NCI-H2081 treated with DMSO at 0.1 percent for 48 hours (cell line): ENCODE measurements around the gene ULK4.
"Not testable (repeated sequence)": the region's sequence is repeated elsewhere in the genome, so short reads cannot be mapped to it uniquely, and the experiment has no call there.

Experiments used
- DNase-seq: peaks from one replicate; lab custom pipeline; 2025; lab: John Stamatoyannopoulos, UW

ULK4 gene

DNA sequence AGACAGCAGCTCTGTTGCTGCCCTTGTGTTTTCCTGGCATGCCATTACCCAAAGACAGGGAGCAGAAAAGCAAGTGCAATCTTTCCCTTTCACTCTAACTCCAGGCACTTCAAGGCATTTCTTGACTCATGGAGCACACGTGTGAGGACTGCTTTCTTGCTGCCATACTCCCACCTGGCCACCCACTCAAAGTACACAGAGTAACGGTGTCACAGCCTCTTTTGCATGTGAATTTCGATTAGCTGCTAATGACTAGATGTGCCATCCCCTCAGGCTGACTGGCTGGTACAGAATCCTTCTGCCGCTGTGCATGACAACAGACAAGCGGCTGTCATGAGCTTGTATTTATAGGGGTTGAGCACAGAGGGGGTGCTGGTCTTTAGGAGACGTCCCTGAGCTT lies 382.0 kb downstream of the ULK4 start:
- DNase-seq, result no peak

DNA sequence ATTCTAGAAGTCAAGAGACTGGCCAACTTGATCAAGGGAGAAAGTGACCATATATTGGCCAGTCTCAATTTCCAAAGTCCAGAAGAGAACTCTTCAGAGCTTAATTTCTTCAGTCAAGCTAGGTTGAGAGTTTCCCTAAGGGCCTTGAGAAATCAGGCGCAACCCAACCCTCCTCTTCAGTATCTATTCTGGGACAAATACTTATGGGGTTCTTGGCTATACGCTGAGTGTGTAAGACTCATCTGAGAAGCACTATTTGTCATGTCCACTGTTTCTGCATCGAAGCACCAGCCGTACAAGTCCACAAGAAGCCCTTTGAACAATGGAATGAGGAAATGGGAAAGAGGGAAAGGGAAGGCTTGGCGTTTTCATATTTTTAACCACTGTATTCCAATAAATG lies 383.1 kb downstream of the ULK4 start:
- no peak for DNase-seq

DNA sequence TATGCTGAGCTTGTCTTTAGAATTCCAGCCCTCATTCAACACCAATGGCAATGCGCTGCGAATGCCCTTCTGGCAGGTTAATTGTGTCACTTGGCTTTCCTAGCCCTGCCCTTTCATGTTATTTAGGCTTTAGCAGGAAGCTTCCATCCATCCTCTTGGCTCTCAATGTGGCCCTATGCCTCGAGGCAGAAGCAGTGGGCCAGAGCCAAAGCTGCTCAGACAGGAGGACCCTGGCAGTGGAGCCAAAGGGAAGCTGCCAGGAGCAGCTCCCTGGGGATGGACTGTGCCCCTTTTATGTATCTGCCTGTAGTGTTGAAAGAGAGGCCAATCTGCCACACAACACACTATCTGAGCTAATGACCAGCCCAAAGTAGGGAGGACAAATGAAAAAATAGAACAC lies 386.2 kb downstream of the ULK4 start:
- DNase-seq, result no peak

DNA sequence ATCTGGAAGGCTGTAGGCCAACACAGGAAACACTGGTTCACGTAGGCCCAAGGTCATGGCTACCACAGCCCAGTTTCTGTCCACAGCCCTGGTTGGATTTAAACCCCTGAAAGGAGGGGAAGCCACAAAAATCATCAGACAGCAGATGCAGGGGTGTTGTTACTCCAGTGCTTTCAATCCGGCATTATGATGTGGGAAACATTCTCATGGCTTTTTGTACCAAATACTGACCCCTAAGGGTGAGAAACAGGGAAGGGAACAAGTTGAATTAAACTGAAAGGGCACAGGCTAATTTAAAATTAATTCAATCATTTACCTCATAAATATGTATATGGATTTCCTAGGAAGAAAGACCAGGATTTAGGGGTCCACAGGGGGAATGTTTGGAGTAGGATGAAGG lies 387.0 kb downstream of the ULK4 start:
- DNase-seq, result no peak

DNA sequence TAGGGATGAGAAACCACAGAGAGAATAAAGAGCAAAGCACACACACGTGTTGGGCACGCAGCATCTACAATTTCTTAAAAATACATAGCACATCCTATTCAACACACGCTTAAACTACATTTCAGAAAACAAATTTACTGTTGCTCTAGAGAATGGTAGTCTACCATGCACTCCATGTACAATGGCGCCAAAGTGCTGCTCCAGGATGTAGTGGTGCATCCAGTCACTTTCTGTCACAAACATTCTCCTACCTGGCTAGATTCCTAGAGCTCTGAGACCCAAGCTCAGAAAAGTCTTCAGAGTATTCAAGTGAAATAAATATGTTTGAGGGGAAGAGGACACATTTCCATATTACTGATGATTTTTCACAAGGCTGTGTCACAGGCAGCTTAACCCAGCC lies 388.3 kb downstream of the ULK4 start:
- no peak for DNase-seq

DNA sequence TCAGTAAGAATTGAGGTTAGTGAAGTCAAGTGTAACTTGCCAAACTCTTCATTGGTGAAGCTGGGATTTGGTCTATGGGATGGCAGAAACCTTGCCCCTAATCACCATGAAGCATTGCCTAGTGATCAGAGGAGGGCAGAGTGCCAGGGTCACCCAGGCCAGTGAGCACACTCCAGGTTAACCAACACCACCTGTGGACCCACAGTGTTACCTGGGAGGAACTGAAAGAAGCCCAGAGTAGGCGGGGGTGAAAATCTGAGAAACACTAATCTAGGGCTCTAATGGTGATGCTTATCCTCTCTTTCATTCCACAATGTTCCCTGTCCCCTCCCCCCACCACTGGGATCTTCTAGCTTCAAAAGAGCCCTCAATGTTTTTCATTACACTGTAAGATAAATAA lies 389.8 kb downstream of the ULK4 start:
- DNase-seq, result no peak

DNA sequence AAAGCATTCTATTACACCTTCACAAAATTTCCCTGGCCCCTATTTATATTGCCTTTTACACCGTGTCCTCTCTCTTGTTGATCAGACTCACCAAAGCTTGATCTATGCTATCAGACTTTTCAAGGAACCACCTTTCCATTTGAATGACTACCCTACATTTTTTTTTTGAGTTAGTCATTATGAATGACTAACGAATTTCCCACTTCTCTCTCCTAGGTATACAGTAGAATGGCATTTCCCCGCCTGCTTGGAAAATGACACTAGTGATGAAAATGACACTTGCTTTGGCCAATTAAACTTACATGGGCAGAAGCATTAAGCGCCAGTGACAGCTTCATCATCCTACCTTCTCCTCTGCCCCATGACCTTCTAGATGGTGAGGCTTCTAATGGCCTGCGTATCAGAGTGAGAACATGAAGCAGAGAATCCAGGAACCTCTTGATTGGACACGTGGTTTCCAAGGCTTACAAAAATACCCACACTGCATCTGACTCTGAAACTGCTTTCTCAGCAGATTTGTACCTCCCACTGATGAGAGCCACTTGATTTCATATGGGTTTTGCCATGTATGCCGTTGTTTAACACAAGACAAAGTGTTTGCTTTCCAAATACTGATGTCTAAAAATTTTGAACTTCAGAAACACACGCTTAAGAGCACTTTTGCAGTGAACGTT lies 392.1 kb downstream of the ULK4 start:
- DNase-seq, result no peak

DNA sequence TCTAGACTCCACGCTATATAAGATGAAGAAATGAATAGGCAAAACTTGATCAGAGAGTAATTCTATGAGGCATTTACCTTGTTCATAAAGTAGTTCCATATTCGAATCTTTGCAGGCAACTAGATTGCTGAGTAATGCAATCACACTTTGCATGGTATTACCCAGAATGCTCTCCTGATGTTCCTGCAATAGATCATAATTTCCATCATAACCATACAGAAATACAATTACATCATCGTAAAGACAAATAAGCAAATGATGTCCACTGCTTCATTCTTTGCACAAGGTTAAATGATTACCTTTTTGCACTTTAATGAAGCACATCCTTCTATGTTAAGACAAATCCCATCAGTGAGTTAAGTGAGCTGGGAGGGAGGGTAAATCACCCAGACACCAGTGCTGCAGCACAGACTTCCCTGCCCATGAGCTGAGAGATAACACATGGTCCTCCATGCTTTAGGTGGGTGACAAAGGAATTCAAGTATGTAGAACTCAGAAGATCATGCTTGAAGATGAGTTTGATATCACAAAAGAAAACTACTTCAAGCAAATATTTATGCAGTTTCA lies 395.9 kb downstream of the ULK4 start:
- no peak for DNase-seq

DNA sequence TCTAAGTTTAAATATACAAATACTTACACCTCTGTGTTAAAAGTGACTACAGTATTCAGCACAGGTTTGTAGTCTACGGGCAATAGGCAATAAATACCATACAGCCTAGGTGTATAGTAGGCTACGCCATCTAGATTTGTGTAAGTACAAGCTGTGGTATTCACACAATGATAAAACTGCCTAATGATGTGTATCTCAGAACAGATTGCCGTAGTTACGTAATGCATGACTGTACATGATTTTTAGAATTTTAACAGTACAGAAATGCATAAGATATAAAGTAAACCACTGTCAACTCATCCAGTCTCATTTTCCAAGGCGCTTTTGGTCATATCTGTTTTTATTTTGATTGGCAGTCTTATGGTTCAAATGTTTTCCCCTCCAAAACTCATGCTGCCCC lies 396.9 kb downstream of the ULK4 start:
- no peak for DNase-seq

DNA sequence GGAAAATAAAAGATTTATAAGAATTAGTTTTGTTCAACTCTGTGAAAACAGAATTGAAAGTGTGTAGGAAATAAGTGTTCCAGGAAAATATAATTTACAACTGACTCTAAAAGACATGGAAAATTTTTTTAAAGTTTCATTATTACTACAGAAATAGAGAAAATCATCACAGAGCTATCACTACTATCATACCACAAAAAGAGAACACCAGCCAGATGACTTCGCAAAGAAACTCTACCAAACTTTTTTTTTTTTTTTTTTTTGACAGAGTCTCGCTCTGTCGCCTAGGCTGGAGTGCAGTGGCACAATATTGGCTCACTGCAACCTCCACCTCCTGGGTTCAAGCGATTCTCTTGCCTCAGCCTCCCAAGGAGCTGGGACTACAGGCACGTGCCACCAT lies 405.7 kb downstream of the ULK4 start:
- not testable (repeated sequence) for DNase-seq

DNA sequence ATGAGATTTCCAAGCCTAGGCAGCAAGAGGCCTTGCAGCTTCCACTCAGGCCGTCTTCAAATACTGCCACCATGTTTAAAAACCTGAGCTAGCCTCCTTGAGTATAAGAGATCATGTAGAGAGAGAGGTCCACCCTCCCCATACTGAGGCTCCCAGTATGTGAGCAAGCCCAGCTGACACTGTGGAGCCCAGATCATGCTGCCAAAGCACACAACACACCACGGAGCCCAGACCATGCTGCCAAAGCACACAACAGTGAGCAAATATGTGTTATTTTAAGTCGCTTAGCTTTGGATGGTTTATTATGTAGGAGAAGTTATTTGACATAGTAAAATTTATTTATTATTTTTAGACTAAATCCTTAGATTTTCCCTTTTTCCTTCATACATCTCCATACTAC lies 428.9 kb downstream of the ULK4 start:
- DNase-seq, result no peak

DNA sequence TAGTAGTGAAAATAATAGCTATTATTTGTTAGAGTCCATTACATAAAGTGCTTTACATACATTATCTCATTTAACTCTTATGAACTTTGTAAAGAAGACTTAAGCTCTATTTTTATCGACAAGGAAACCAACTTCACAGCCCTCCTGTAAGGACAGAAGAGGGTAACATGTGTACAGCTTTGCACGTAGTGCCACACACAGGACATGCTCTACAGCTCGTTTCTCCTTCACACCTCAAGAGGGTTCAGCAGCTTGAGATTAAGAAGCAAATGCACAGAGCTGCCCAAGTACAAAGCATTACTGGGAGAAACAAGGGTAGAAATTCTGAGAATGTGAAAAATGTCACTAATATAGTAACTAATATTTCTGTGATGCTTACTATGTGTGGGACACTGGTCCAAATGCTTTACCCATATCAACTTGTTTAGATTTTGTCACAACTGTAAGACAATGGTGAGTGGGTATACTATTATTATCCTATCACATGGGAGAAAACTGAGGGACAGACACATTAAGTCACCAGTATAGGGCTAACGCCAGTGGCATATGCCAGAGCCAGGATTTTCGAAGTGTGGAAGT lies 434.8 kb downstream of the ULK4 start:
- no peak for DNase-seq

DNA sequence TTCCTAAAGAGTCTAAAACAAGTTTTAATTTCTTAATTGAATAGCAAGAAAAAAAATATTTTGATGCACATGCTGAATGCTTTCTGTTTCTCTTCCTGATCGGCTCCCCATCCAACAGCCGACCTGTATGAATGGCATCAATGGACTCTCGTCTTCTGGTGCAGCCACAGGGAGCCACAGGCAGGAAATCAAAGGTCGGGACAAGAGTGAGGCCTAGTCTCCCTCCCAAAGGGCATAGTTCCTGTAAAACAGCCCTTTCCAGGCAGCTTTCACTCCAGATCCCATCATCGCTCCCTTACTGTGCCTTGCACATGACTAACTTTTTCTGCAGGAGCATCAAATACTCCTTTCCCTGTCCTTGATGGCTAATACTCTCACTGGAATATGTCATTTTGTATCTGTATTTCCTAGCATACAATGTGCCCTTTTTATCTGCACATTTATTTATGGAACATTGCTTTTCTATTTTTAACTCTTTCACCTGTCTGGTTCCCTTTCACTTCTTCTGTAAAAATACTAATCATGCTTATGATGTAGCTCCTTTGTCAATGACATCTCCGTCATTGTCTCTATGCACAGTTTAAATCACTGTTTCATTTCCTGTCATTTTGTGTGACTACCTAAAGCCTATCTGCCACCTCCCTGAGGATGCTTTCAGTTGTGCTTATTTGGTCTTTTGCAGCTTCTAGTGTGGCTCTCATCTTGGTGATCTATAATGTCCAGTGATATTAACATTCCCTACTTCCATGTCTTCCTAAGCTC lies 436.4 kb downstream of the ULK4 start:
- no peak for DNase-seq

DNA sequence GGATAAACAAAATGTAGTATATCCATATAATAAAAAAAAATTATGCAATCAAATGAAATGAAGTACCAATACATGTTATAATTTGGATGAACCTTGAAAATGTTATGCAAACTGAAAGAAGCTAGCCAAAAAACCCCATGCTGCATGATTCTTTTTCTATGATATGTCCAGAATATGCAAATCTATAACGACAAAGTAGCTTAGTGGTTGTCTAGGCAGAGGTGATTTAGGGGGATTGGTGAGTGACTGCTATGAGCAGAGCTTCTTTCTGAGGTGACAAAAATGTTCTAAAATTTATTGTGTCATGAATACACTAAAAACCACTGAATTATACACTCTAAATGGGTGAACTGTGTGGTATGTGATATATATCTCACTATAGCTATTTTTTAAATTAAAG lies 438.0 kb downstream of the ULK4 start:
- DNase-seq, result no peak

DNA sequence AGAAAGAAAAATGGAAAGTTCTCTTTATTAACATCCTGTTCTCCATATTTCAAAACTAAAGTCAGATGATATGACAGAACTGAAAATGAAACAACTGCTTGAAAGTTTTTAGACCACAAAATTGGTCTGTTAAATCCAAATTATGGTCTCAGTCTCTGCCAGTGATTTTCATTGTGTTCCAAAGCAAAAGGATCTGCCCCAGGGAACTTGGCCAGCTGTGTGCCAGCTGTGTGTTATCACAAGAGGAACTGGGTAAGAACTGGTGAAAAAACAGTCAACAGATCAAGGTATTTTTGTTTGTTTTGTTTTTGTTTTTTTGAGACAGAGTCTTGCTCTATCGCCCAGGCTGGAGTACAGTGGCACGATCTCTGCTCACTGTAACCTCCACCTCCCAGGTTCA lies 439.3 kb downstream of the ULK4 start:
- DNase-seq, result no peak

DNA sequence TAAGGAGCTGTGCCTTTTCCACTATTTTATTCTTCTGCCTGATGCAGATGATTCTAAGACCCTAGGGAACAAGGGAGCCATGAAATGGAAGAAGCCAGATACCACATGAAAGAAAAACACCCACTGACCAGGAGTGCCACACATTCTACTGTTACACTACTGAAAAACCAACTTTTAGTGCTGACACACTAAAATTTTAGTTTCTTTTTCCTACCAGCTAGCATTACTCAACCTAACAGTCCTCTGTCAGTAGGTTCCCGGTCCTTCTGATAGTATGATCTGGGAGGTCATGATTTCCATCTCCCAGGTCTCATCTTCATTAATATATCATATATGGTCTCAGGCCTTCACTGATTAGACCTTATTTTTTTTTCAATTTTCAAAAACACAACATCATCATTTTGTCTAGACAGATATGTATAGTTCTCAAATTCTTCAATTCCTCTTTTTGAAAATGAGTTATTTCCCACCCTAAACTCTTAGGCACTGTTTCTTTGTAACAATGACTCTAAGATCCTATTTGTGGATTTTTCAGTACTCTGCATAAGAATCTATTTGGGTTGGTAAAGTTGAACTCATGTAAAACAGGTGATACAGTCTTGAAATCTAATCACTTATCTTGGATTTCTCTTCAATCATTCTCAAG lies 440.8 kb downstream of the ULK4 start:
- DNase-seq, result no peak

DNA sequence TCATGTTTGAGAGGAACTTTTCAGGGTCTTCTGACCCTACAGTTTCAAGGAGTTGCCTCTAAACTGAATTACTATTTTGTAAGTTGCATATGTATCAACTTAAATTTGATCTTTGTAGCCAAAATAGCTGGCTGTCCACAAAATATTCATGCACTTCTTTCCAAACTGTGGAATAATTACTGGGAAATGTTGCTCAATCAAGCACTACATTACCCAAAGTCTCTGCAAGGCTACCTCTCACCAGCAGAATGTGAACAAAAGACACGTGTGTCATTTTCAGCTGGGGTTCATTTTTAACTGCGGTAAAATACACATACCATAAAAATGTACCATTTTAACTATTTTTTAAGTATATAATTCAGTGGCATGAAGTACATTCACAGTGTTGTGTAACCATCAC lies 442.2 kb downstream of the ULK4 start:
- DNase-seq, result no peak

DNA sequence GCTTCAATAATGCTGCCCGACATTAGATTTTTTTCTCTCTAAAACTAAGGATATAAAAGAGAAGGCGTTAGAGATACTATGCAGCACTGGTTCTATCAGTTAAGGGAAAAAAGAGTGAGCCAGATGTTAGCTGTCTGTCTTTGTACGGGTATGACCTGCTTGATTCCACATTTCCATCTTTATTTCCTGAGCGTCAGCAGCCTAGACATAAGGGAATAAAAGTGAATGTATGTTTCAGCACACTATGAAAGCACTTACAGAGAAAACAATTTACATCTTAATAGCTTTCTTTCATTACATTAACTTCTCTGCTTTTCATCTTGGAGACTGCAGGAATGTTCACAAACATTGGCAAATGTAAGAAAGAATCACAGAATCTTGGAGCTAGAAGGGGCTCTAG lies 443.3 kb downstream of the ULK4 start:
- DNase-seq, result no peak

DNA sequence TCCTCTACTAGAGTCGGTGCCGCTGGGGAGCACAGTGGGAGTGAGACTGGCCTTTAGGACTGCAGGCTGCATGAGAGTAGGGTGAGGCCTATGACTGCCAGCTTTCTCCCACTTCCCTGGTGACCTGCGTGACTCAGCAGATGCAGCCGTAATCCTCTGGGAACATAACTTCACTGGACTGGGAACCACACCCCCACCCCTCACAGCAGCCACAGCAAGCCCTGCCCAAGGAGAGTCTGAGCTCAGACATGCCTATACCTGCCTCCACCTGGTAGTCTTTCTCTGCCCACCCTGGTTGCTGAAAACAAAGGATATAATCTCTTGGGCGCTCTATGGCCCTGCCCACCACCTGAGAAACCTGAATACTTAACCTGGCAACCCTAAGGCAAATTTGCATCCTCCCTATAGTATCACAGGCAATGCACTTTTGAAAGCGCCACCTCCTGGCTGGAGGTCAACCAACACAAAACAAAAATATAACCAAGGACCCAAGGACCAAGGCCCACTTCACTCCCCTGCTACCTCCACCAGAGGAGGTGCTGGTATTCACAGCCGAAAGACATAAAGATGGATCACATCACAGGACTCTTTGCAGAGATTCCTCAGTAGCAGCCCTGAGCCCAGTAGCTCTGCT lies 453.7 kb downstream of the ULK4 start:
- no peak for DNase-seq

DNA sequence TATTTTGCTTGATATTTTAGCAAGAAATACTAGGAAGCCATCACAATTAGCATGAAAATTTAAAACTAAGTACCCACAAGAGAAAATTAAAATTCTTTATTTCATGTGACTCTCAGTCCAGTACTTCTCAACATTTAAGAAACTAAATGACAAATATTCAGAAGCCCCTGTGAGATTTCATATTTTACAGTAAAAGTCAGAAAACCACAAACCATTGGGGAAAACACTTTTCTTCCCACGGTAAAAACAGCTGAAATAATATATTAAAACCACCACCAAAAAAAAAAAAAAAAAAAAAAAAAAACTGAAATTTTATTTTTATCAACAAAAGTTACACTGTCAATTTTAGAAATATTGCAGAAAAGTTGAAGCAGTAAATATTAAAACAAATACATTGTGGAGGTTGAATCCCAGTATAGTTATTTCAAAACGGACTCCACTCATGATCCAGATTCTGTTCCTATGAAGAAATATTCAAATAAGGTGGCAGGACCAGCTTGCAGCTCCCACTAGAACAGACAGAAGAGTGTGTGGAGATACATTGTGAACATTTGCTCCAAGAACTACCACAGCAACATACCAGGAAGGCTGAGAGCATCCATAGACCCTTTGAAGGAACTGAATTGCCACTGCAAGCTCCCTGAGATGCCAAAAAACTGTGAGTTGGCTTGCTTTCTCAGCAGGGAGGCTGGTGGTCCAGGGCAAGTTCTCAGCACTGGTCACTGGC lies 454.4 kb downstream of the ULK4 start:
- DNase-seq, result no peak

DNA sequence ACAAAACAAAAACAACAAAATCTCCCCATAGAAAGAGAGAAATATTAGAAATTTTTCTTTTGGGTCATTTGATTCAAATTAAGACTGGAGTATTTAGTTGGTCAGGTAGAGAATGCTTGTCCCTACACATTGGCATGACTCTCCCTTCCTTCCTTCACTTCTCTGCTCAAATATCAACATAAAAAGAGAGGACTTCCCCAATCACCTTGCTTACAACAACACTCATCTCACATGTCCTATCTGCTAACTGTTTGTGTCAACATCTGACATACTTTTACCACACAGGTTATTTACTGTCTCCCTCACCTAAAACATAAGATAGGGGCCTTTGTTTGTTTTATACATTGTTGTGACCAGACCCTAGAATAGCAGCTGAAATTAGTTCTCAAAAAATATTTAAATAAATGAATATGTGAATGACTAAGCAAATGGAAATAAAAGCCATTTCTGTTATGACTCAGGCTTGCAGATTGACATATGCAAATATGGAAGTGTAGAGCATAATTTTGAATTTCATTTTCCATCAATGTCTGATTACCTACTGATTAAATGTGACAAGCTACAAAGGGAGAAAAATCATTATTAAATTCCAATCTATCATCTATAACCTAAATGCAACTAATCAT lies 457.8 kb downstream of the ULK4 start:
- no peak for DNase-seq
